ENCODE results near the gene SPATA13. TPM values are rescaled to one million over a fixed set of nuclear protein-coding genes. Genes with fewer than 3 reads are reported as not detected.

The SPATA13 gene
- total and polyA plus RNA-seq, 4 donors, result 10.5 to 36.7 (median 20.1) TPM

- Histone ChIP-seq H3K9me3 (ENCODE audit: control insufficient read depth in 4 of 4, insufficient read depth in 3 of 4, low read length in 3 of 4) (no peaks in the 10 kb centered on the region), H3K4me1 (ENCODE audit: control insufficient read depth in 5 of 5, insufficient read depth in 5 of 5, low read length in 5 of 5) (peaks cover 0 to 7% (median 0%) of the 10 kb centered on the region in 5 donors), H3K36me3 (ENCODE audit: control insufficient read depth in 4 of 4, insufficient read depth in 4 of 4, low read length in 4 of 4) (no peaks in the 10 kb centered on the region), H3K9ac (ENCODE audit: insufficient read depth in 1 of 2, low read length in 2 of 2) (no peak overlapping the region), H3K27ac (ENCODE audit: low read depth in 1 of 2, low read length in 1 of 2) (no peak overlapping the region), H3K27me3 (ENCODE audit: control insufficient read depth in 3 of 3, insufficient read depth in 3 of 3, low read length in 2 of 3) (no peaks in the 10 kb centered on the region), H3K4me3 (no peak overlapping the region)
- ATAC-seq (ENCODE audit: insufficient read depth, low FRiP score) (no peak), DNase-seq (peak in 2 of 3 donors; percentile 47 to 61)
- TF ChIP-seq CTCF (IDR thresholded peaks at IDR 0.05; ENCODE audit: control extremely low read depth, extremely low read depth), result no peak
- 45 to 65% methylated on average over 1 of the region's 1 CpG for WGBS, 2 donors
Observed at GRCh38 chr13:24179486-24179850, 18.9 kb downstream of the SPATA13 start.

GRCh38 chr13:24180750-24181377 is 20.3 kb downstream of the SPATA13 start:
- no peak overlapping the region for H3K9ac ChIP-seq (ENCODE audit: insufficient read depth in 1 of 2, low read length in 2 of 2)
- no peaks in the 10 kb centered on the region for H3K27me3 ChIP-seq (ENCODE audit: control insufficient read depth in 3 of 3, insufficient read depth in 3 of 3, low read length in 2 of 3)
- peaks cover 0 to 7% (median 0%) of the 10 kb centered on the region in 5 donors for H3K4me1 ChIP-seq (ENCODE audit: control insufficient read depth in 5 of 5, insufficient read depth in 5 of 5, low read length in 5 of 5)
- H3K27ac ChIP-seq (ENCODE audit: low read depth in 1 of 2, low read length in 1 of 2), result no peak overlapping the region
- DNase-seq (no peak), ATAC-seq (ENCODE audit: insufficient read depth, low FRiP score) (no peak)
- H3K36me3 ChIP-seq (ENCODE audit: control insufficient read depth in 4 of 4, insufficient read depth in 4 of 4, low read length in 4 of 4), result no peaks in the 10 kb centered on the region
- 91 to 93% methylated on average over 5 of the region's 5 CpGs for WGBS, 2 donors
- peaks cover 0 to 2% (median 0%) of the 10 kb centered on the region in 4 donors for H3K9me3 ChIP-seq (ENCODE audit: control insufficient read depth in 4 of 4, insufficient read depth in 3 of 4, low read length in 3 of 4)
- TF ChIP-seq CTCF (IDR thresholded peaks at IDR 0.05; ENCODE audit: control extremely low read depth, extremely low read depth), result no peak
- H3K4me3 ChIP-seq, result no peak overlapping the region

GRCh38 chr13:24181991-24182702 is 21.6 kb downstream of the SPATA13 start:
- Histone ChIP-seq H3K27me3 (ENCODE audit: control insufficient read depth in 3 of 3, insufficient read depth in 3 of 3, low read length in 2 of 3) (no peaks in the 10 kb centered on the region), H3K9ac (ENCODE audit: insufficient read depth in 1 of 2, low read length in 2 of 2) (no peak overlapping the region), H3K9me3 (ENCODE audit: control insufficient read depth in 4 of 4, insufficient read depth in 3 of 4, low read length in 3 of 4) (peaks cover 0 to 2% (median 0%) of the 10 kb centered on the region in 4 donors), H3K36me3 (ENCODE audit: control insufficient read depth in 4 of 4, insufficient read depth in 4 of 4, low read length in 4 of 4) (no peaks in the 10 kb centered on the region), H3K27ac (ENCODE audit: low read depth in 1 of 2, low read length in 1 of 2) (no peak overlapping the region), H3K4me3 (no peak overlapping the region), H3K4me1 (ENCODE audit: control insufficient read depth in 5 of 5, insufficient read depth in 5 of 5, low read length in 5 of 5) (no peaks in the 10 kb centered on the region)
- whole genome bisulfite sequencing, 2 donors, result 62 to 67% methylated on average over 4 of the region's 4 CpGs
- DNase-seq (no peak), ATAC-seq (ENCODE audit: insufficient read depth, low FRiP score) (no peak)
- TF ChIP-seq CTCF (IDR thresholded peaks at IDR 0.05; ENCODE audit: control extremely low read depth, extremely low read depth), result no peak
